IPS-18c (cell line): Measurements from ENCODE around the gene THRA.

Experiments
- H3K4me3 ChIP-seq: 2 replicates; pipeline ENCODE4 v1.7.0; 2013; ENCODE audit warnings: low read depth, mild to moderate bottlenecking, low read length, moderate library complexity; ENCODE audit not compliant: insufficient read depth
- H3K9me3 ChIP-seq: one replicate; pipeline ENCODE4 v1.6.1; 2013; ENCODE audit warnings: mild to moderate bottlenecking, low read length, moderate library complexity; ENCODE audit not compliant: control insufficient read depth, insufficient read depth

The THRA gene

DNA sequence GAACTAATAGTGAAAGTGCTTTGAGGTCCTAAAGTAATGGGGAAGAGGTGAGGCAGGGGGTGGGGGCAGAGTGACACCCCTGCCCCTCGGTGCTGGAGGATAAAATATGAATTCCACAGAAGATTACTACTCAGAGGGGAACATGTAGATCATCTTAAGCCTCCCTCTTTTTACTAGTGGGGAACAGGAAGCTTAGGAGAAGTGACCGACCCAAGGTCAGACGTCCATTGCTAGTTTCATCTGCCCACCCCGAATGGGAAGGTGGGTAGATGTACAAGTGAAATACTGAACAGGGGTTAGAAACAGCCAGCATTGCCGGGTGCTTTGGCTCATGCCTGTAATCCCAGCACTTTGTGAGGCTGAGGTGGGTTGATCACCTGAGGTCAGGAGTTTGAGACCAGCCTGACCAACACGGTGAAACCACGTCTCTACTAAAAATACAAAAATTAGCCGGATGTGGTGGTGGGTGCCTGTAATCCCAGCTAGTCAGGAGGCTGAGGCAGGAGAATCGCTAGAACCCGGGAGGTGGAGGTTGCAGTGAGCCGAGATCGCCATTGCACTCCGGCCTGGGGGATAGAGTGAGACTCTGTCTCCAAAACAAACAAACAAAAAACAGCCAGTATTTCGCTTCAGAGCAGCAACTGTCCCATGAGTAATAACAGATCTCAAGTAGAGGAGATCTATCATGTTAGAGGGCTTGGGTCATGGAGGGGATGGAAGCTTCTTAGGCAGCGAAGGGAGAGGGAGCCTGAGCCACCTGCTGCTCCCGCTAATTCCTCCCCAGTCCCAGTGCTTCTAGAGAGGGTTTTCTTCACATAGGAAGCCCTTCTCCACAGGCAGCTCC is 38.8 kb downstream of the THRA start:
- no peaks in the 10 kb centered on the region for H3K9me3 ChIP-seq
- no peak overlapping the region; the same call in 1 of the 2 replicates for H3K4me3 ChIP-seq

- no peaks in the 10 kb centered on the region for H3K9me3 ChIP-seq
- no peak overlapping the region for H3K4me3 ChIP-seq
Observed at GRCh38 chr17:40103071-40103661, 40.4 kb downstream of the THRA start.

DNA sequence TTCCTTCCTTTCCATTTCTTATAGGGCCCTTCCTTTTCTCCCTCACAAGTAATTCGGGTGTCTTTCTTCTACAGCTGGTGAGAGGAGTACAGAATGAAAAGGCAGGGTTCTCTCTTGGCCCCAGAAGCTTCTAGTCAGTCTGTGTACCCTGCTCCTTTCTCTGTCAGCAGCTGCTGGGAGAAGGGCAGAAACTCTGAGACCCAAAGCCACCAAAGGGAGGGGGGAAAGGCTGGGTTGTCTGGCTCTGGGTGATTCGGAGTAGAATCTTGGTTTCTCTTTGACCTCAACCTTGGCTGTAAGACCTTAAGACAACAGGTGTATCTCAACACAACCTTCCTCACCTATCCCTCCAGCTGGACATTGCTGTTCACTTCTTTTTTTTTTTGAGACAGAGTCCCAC is 40.9 kb downstream of the THRA start:
- no peaks in the 10 kb centered on the region for H3K9me3 ChIP-seq
- no peak overlapping the region for H3K4me3 ChIP-seq

DNA sequence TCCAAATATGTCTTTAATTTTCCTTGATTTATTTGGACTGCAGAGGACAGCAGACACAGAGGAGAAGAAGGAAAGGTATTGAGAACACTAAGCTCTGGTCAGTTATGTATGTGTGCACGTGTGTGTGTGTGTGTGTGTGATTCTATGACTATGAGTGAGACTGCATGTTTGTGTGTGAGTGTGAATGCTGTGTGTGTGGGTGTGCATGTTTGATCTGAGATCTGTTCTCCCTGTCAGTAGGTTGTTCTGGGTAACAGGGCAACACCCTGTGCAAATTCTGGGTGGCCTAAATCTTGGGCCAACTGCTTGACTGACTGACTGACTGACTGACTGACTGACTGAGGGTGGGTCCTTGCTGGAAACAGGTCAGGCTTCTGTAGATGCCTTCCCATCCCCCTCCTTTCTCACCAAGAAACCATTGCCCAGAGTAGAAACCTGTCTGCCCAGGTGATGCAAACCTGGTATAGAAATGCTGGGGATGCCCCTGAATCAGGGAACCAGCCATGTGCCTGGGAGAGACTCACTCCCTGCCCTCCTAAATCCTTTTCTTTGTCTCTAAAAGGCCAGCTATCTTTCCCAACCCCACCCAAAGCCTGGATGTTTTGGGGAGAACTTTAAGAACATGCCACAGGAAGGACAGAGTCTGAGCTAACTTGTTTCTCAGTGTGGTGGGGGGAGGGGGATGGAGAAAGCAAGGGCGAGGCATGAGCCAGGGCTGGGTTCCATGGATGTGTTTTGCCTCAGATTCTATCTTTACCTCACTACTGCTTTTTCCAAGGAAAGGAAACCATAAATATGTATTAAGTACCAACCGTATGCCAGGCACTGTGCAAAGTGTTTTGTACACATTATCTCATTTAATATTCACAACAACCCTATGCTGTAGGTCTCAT is 42.1 kb downstream of the THRA start:
- Histone ChIP-seq H3K4me3 (no peak overlapping the region), H3K9me3 (no peaks in the 10 kb centered on the region)

DNA sequence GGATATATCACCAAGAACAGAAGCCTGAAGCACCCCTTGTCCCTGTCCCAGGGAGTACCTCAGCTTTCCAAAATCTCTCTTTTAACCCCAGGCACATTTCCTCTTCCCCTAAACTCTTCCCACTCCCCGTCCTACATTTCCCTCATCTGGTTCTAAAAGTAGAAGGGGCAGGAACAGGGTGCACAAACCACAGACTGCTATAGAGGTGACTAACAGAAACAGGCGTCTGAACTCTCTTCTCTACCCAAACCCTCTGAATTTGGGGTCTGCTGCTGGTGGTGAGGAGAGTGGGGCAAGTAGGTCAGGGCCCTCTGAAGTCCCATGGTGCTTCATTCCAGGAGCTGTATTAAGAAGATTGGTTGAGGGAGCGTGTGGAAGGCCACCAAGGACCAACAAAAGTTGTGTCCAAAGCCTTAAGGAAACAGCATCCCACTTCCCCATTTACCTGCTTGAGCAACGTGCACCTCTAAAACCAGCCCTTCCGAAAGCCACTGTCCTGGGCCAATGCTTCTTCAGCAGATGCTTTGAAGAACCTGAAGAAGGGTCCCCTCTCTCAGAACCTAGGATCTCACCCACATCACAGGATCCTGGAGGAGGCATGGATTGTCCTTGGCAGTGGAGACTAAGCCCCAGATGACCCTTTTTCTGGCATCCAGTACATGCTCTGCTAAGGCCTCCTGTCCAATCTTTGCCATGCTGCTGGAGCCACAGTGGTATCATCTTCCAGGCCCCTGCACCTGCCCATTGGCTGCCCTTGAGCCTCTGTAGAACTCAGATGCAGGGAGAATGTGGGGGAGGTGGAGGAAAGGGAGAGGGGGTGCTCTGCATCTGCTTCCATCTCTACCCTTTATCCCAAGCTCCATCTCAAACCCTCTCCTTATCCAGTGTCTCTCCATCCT is 43.3 kb downstream of the THRA start:
- Histone ChIP-seq H3K9me3 (no peaks in the 10 kb centered on the region), H3K4me3 (no peak overlapping the region)

DNA sequence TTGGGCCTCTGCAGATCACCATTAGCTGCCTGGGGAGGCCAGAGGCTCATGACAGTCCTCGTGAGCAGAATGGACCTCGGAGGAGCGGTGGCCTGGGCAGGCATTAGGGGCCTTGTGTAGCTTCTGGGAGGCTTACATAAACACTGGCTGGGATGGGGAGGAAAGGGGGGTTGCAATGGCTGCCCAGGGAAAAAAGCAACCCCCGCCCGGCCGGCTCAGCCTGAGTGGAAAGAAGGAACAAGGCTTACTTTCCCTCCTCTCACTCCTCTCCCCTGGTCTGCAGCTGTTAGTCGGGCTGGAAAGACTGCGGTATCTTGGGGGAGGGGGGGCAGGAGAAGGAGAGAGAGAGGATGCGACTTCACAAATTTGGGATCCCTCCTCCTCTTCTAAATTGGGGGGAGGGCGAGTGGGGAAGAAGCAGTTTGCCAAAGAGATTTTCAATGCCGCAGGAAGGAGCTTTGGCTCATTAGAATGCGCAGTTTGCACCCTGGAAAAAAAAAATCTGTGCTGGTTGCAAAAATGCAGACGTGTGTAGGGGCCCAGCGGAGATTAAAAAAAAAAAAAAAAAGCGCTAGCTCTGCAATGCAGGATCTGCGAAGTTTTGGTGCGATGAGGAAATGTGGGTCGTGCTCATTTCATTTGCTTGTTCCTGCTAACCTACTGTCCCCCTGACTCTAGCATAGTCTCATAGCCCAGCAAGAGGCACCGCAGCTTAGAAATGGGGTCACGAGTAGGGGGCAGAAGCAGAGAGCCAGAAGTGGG is 44.2 kb downstream of the THRA start:
- H3K9me3 ChIP-seq, result no peaks in the 10 kb centered on the region
- H3K4me3 ChIP-seq, result no peak overlapping the region

GRCh38 chr17:40107522-40108174 is 44.9 kb downstream of the THRA start:
- 0 out of 2 replicates have a peak overlapping the region, but pooled peaks have one; percentile 15 for H3K4me3 ChIP-seq
- no peaks in the 10 kb centered on the region for H3K9me3 ChIP-seq

GRCh38 chr17:40108970-40109824 is 46.4 kb downstream of the THRA start:
- no peak overlapping the region for H3K4me3 ChIP-seq

GRCh38 chr17:40110026-40110845 is 47.5 kb downstream of the THRA start:
- H3K9me3 ChIP-seq, result no peaks in the 10 kb centered on the region
- peak overlapping the region; percentile 11; the same call in 1 of the 2 replicates for H3K4me3 ChIP-seq

More at GRCh38 chr17:40108970-40109824, 46.4 kb downstream of the THRA start:
- H3K9me3 ChIP-seq, result no peaks in the 10 kb centered on the region

GRCh38 chr17:40111221-40112128 is 48.7 kb downstream of the THRA start:
- Histone ChIP-seq H3K4me3 (no peak overlapping the region), H3K9me3 (no peaks in the 10 kb centered on the region)

GRCh38 chr17:40112191-40112711 is 49.5 kb downstream of the THRA start:
- H3K4me3 ChIP-seq, result no peak overlapping the region
- H3K9me3 ChIP-seq, result no peaks in the 10 kb centered on the region

DNA sequence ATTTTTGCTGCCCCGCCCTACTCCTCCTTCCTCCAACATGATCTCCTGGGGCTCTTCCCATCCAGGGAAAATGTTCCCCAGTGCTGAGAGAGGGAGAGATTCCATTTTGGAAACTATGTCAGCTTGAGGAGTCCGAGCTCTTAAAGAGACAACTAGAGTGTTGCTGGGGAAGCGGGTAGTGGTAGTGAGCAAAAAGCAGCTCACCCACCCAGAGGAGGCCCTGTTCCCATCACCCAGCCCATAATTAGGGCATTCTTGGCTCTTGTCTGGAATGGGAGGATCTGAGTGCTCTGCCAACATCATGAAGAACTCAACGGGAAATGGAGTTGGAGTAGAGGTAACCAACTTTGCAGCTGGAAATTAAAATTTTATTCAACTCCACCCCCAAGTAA is 49.9 kb downstream of the THRA start:
- H3K9me3 ChIP-seq, result no peaks in the 10 kb centered on the region
- no peak overlapping the region for H3K4me3 ChIP-seq
